ENCODE measurements around the gene ATP2B3. TPM values are rescaled to one million over a fixed set of nuclear protein-coding genes. Genes with fewer than 3 reads are reported as not detected.

ATP2B3 gene
- total RNA-seq, 1 donor from 2014 or later, result not detected

DNA sequence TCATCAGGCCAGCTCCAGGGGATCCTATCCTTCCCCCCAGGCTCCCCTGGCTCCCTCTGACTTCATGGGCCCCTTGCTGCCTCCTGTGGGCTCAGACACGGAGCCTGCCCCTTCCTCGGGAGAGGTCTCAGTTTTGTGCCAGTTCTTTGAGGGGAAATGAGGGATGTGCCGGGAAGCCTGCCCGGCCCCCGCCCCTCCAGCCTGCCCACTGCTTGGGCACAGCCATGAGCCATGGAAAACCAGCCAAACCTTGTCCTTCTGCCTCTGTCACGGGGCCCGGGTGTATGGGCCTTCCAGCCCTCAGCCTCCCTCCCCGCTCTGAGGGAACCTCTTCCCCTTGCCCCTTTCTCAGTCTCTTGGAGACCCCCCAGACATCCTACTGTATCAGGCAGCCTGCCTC, 15.9 kb upstream of the ATP2B3 start:
- TF ChIP-seq, protein P1, sequence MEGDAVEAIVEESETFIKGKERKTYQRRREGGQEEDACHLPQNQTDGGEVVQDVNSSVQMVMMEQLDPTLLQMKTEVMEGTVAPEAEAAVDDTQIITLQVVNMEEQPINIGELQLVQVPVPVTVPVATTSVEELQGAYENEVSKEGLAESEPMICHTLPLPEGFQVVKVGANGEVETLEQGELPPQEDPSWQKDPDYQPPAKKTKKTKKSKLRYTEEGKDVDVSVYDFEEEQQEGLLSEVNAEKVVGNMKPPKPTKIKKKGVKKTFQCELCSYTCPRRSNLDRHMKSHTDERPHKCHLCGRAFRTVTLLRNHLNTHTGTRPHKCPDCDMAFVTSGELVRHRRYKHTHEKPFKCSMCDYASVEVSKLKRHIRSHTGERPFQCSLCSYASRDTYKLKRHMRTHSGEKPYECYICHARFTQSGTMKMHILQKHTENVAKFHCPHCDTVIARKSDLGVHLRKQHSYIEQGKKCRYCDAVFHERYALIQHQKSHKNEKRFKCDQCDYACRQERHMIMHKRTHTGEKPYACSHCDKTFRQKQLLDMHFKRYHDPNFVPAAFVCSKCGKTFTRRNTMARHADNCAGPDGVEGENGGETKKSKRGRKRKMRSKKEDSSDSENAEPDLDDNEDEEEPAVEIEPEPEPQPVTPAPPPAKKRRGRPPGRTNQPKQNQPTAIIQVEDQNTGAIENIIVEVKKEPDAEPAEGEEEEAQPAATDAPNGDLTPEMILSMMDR (IDR thresholded peaks at IDR 0.05), result no peak
- intact Hi-C loops (cut with micrococcal nuclease), result no loop called here
- Mint-ChIP-seq H3K4me1 (no peaks in the 10 kb centered on the region), H3K4me3 (no peak overlapping the region), H3K27me3 (no peaks in the 10 kb centered on the region), H3K36me3 (ENCODE audit: low read depth) (no peaks in the 10 kb centered on the region), H3K9me3 (no peaks in the 10 kb centered on the region), H3K27ac (no peak overlapping the region)
- POLR2A ChIA-PET, result no interaction called here
- CTCF ChIA-PET, result no interaction called here
- DNase-seq (no peak), ATAC-seq (ENCODE audit: low read depth) (no peak)

DNA sequence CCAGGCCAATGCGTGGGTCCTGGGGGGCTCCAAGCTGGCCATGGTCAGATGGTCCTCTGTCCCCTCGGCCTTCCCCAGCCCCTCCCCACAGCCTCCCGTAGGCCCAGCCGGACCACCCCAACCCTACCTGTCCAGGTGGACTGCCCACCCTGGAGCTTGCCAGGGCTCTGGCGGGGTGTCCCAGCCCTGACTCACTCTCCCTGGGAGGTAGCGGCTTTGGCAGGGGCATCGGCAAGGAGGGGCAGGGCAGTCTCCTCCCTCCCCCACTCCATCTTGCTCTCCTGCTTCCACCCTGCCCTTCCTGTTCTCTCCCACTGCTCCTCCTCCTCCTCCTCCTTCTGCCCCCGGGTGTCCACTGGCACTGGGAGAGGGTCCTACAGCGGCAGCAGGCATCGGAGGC, 15.3 kb upstream of the ATP2B3 start:
- CTCF ChIA-PET, result no interaction called here
- H3K27ac Mint-ChIP-seq, result no peak overlapping the region
- no peak for ATAC-seq (ENCODE audit: low read depth)
- no peak for DNase-seq
- no peaks in the 10 kb centered on the region for H3K36me3 Mint-ChIP-seq (ENCODE audit: low read depth)
- intact Hi-C loops (cut with micrococcal nuclease), result no loop called here
- H3K9me3 Mint-ChIP-seq, result no peaks in the 10 kb centered on the region
- POLR2A ChIA-PET, result no interaction called here
- TF ChIP-seq, protein P1 (IDR thresholded peaks at IDR 0.05), result no peak
- no peaks in the 10 kb centered on the region for H3K27me3 Mint-ChIP-seq
- H3K4me1 Mint-ChIP-seq, result no peaks in the 10 kb centered on the region
- no peak overlapping the region for H3K4me3 Mint-ChIP-seq

DNA sequence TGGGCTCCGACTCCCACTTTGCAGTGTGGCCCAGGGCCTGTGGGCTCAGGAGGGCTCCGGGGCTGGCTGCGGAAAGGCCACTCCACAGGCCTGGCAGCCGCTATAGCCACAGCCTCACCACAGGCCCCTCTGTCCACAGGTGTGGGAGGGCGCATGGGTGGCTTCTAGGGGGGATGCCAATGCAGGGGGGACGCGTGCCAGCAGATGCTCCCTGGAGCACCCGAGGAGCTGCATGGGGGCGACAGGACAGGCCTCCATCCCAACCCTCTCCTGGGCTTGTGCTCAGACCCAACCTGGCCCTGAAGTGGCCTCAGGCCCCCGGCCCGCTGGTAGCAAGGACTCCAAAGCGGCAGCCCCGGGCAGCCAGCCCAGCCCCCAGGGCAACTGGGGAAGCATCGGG, 14.6 kb upstream of the ATP2B3 start:
- H3K9me3 Mint-ChIP-seq, result no peaks in the 10 kb centered on the region
- CTCF ChIA-PET, result no interaction called here
- intact Hi-C loops (cut with micrococcal nuclease), result no loop called here
- H3K27me3 Mint-ChIP-seq, result no peaks in the 10 kb centered on the region
- H3K4me3 Mint-ChIP-seq, result no peak overlapping the region
- ATAC-seq (ENCODE audit: low read depth) (no peak), DNase-seq (no peak)
- POLR2A ChIA-PET, result no interaction called here
- H3K4me1 Mint-ChIP-seq, result no peaks in the 10 kb centered on the region
- H3K36me3 Mint-ChIP-seq (ENCODE audit: low read depth), result no peaks in the 10 kb centered on the region
- TF ChIP-seq, protein P1 (IDR thresholded peaks at IDR 0.05), result no peak
- no peak overlapping the region for H3K27ac Mint-ChIP-seq

DNA sequence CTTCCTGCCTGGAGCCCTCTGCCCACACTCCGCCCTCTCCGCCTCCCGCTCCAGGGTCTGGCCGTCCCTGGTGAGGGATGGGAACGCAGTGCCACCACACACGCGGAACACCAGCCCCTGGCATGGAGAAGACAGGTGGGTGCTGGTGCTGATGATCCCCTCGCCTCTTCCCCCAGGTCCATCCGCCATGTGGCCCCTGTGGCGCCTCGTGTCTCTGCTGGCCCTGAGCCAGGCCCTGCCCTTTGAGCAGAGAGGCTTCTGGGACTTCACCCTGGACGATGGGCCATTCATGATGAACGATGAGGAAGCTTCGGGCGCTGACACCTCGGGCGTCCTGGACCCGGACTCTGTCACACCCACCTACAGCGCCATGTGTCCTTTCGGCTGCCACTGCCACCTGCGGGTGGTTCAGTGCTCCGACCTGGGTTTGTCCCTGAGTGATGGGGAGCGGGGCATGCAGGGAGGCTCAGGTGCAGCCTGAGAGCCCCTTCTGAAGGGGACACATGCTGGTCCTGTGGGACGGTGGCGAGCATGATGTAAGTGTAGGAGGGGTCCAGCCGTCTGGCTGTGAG, 12.9 kb upstream of the ATP2B3 start:
- ChIA-PET CTCF (no interaction called here), POLR2A (interaction anchor here (0.8 kb wide), 1 partner anchor 34 kb away, joined by 3 read pairs; the partner anchor contains the start of gene HAUS7)
- Mint-ChIP-seq H3K36me3 (ENCODE audit: low read depth) (no peaks in the 10 kb centered on the region), H3K27me3 (no peaks in the 10 kb centered on the region), H3K9me3 (no peaks in the 10 kb centered on the region), H3K4me1 (no peaks in the 10 kb centered on the region), H3K4me3 (no peak overlapping the region), H3K27ac (no peak overlapping the region)
- TF ChIP-seq, protein P1 (IDR thresholded peaks at IDR 0.05), result no peak
- ATAC-seq (ENCODE audit: low read depth), result no peak
- intact Hi-C loops (cut with micrococcal nuclease), result no loop called here
- no peak for DNase-seq

DNA sequence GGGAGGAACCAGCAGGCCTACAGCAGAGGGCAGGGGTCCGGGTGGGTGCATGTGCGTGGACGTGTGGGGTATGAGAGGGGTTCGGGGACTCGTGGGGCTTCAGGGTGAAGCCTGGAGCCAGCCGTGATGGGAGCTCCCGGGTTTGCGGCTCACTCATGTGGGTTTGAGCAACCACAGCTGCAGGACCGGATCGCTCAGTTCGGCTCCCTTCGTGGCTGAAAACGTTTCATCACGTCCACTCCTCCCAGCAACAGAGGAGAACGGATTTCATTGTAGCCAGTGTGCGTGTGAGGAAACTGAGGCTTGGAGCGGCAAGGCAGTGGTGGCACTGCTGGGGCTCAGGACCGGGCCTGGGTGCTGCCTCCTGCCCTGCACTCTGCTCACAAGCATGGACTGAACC, 12.1 kb upstream of the ATP2B3 start:
- no peaks in the 10 kb centered on the region for H3K9me3 Mint-ChIP-seq
- no peaks in the 10 kb centered on the region for H3K27me3 Mint-ChIP-seq
- DNase-seq (no peak), ATAC-seq (ENCODE audit: low read depth) (no peak)
- TF ChIP-seq, protein P1 (IDR thresholded peaks at IDR 0.05), result no peak
- no peaks in the 10 kb centered on the region for H3K36me3 Mint-ChIP-seq (ENCODE audit: low read depth)
- H3K4me1 Mint-ChIP-seq, result no peaks in the 10 kb centered on the region
- ChIA-PET POLR2A (interaction anchor here (0.8 kb wide), 1 partner anchor 35 kb away, joined by 3 read pairs; the partner anchor contains the start of gene HAUS7), CTCF (interaction anchor here (4.2 kb wide), 1 partner anchor 564 kb away, joined by 21 read pairs; no protein-coding TSS in a partner anchor)
- intact Hi-C loops (cut with micrococcal nuclease), result no loop called here
- H3K4me3 Mint-ChIP-seq, result no peak overlapping the region
- no peak overlapping the region for H3K27ac Mint-ChIP-seq

Measured in activated B cell treated with CpG ODN at 0.5 μM for 24 hours (primary cell).